Left renal cortex interstitium (tissue), 4 donors: ENCODE results near the gene MAOB. TPM values are rescaled to one million over a fixed set of nuclear protein-coding genes. Genes with fewer than 3 reads are reported as not detected.

Experiments used
- DNase-seq, 4 donors: peaks; one replicate each; pipeline ENCODE4 v3.0.0-alpha.2; 2013; ENCODE audit warnings: low read depth in 4 of 4, low spot score in 2 of 4, missing footprints in 1 of 4
- polyA plus RNA-seq, 4 donors: library from polyadenylated mRNA; unstranded; fragments of 120-200 nt; gene quantifications; one replicate each; pipeline ENCODE4 v1.2.1, GENCODE V29; 2013; ENCODE audit not compliant: insufficient read length in 4 of 4

The MAOB gene
- polyA plus RNA-seq, 4 donors, result 42.2 to 55.2 (median 45.9) TPM

DNA sequence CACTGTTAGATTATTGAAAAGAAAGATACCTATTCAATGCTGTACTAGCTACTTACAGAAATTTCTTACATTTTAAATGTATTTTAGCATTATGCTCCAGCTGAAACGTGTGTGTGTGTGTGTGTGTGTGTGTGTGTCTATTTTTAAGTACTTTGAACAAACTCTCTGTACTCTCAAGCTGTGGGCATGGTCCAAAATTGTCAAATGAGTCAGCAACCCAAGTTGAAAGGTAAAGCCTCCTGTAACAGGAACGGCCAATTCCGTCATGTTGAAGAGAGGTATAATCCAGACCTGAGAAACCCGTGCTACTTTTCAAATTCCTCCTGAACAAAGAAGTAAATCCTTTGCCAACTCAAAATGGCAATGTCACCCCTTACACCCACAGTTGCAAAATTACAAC lies 20.5 kb downstream of the MAOB start:
- no peak for DNase-seq

GRCh38 chrX:43860646-43861370 lies 21.4 kb downstream of the MAOB start:
- no peak for DNase-seq

DNA sequence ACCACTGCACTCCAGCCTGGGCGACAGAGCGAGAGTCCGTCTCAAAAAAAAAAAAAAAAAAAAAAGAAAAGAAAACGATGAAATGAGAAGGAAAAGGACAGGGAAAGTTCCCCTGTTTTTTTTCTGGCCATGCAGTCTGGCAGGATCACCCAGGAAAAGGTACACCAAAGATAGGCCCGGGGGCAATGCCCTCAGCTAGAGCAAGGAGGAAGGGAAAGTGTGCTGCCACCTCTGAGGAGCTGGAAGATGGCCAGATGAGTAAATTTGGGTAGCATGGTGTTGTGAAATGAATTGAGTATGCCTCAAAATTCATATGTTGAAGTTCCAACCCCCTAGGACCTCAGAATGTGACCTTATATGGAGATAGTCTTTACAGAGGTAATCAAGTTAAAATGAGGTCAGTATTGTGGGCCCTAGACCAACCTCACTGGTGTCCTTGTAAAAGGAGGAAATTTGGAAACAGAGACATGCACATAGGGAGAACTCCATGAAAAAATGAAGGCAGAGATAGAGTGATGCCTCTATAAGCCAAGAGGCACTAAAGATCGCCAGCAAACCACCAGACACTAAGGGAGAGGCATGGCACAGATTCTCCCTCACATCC lies 28.9 kb downstream of the MAOB start:
- DNase-seq, result no peak

DNA sequence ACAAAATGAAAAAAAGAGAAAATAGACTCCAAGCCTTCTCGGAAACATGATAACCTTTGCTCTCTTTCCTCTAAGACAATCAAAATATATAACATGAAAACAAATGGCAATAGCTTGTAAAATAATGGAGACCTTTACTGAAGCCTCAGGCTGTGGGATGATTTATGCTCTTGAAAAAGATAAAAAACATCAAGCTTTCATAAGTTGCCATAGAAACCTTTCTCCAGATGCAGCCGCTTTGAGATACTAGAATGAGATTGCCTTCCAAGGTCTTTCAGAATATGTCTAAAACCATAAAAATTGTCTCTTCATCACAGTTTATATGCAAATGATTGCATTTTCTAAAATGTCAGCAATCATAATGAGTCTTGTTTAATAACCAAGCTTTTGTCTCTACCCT lies 31.6 kb downstream of the MAOB start:
- no peak for DNase-seq

DNA sequence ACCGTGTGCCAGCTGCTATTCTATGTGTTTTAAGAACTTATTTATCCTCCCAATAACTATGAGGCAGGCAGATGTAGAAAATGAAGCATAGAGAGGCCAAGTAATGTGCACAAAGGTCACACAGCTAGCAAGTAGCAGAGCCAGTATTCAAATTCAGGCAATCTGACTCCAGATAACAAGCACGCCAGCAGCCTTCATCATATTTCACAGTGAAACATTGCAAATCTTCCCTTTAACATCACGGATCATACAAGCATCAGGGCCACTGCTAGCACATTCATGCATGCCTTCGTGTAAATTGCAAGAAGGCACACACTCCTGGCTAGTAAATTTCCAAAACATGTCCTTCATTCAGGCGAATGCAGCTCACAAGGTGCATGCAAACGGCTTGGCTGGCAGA lies 33.1 kb downstream of the MAOB start:
- no peak for DNase-seq

GRCh38 chrX:43847352-43847751 lies 34.9 kb downstream of the MAOB start:
- DNase-seq, result no peak

DNA sequence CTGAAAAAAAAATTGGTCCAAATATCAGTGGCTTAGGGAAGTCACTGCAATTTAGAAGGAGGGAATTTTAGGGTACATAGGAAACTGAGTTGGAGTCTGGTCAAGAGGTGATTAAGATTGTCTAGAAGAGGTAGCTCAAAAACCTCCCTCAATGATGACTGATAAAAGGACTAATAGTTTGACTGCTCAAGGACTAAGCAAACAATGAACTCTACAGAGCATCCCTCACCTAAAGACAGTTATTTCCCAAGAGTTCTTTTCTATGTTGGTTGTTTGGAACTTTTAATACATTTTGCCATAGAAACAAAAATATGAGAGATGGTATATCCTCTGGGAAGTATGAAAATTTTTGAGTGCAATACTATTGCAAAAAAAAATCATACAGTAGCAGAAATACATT lies 35.7 kb downstream of the MAOB start:
- no peak for DNase-seq

GRCh38 chrX:43845776-43846175 lies 36.5 kb downstream of the MAOB start:
- no peak for DNase-seq

- DNase-seq, result no peak
Observed at GRCh38 chrX:43840265-43840664, 42.0 kb downstream of the MAOB start.

DNA sequence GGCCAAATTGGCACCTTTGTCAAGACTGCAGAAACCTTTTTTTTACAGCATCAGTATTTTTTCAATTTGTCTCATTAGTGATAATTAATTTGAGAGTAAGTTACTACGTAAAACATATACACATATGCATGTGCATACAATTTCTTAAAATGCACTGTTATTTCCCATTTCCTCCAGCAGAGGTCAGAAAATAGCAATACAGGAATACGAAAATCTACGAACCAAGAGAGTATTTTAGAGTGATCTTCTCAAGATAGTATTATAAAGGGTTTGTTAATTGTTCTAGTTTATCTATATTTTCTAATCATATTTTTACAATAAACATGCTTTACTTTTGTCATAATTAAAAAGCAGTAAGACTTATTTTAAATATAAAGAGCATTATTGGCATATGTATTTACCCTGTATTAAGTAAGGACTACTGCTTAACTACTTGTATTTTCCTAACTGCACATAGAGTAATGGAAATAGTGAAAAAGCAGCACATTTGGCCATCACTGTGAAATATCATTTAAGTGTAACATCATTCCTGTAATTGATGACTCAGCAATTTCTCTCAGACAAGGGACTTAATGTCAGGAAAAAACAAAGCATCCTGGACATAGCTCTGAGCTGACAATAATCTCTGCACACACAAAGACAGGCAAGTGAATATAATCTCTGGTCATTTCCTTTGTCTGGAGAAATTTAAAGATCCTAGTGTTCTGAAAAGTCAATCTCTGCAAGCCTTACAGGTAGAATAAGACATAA lies 45.6 kb downstream of the MAOB start:
- DNase-seq, result peak in 1 of 4 donors; percentile 7

GRCh38 chrX:43835559-43835958 lies 46.7 kb downstream of the MAOB start:
- DNase-seq, result no peak

DNA sequence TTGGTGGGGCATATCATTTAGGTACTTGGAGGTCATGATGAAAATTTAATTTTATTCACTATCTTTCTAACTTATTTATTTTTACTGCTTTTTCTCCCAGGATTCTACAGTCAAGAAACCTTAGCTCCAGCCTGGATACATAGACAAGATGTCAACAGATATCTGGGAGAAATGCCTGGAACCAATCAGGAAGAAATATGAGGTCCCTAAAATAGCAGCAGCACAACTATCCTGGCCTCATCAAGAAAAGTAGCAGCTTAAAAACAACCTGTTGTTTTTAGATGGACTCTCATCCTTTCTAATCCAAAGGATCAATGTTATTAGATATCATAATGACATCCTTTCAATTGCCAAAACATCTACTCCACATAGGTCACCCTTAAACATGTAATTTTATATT lies 54.5 kb downstream of the MAOB start:
- DNase-seq, result no peak

DNA sequence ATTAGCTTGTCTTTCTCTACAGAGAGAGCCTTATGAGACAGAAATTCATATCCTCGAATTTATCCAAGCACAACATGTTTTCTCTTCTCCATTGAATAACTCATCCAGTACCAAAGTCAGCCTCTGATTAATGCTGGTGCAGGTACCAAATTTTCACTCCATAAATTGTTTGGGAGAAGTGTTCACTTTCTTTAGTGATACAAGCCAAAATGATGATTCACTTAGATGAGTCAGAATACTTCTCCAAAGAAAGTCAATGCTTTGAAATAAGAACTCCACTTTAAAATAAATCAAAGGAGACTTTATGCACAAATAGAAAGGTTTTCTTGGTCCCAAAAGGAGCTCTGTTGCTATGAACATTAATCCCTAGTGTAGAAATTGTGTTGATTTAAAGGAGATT lies 60.2 kb downstream of the MAOB start:
- DNase-seq, result no peak

DNA sequence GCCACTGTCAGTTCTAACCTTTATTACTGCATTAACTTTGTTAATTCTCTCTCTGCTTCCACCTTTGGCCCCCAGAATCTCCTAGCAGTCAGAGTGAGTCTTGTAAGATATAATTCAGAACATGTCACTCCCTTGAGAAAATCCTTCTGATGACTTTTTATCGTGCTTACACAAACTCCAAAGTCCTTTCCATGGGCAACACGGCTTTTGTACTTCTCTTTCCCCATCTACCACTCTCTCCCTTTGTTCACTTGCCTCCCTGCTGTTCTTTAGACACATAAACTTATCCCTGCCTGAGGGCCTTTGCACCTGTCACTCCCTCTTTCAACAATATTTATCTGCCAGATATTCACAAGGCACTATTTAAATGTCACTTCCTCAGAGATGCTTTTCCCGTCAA lies 64.8 kb downstream of the MAOB start:
- DNase-seq, result no peak

GRCh38 chrX:43815209-43815608 lies 67.0 kb downstream of the MAOB start:
- no peak for DNase-seq

DNA sequence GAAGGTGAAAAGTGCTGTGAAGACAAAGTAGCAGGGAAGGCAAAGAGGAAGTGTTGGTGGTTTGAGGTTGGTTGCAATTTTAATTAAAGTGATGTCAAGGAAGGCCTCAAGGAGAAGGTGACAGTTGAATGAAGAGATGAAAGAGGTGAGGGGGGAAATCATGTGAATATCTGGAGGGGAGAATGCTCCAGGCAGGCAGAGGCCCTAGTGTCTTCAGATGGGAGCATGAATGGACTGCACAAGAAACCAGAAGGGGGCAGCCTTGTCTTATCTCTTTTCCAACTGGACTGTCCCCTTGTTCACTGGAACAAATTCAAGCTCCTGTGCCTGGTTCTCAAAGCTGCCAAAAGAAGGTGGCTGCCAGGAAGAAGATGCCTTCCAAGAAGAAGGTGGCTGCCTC lies 68.4 kb downstream of the MAOB start:
- DNase-seq, result no peak

GRCh38 chrX:43813319-43813718 lies 68.9 kb downstream of the MAOB start:
- DNase-seq, result no peak

DNA sequence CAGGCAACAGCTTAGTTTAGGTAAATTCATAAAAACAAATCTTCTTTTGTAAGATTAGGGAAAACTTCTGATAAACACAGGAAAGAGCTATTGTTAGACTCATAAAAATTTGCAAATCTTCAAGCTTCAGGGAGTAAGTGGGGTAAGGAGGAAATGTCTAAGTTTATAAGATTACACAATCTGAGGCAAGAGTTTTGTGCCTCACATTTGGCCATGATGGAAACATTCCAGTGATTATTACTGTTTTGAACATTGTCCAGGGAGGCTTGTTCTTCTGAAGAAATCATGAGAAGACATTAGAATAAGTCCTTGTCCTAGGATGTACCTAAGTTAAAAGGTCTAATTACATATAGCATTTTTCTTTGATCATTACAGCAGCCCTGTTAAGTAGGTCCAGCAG lies 72.8 kb downstream of the MAOB start:
- no peak for DNase-seq

GRCh38 chrX:43808231-43808630 lies 74.0 kb downstream of the MAOB start:
- no peak for DNase-seq

GRCh38 chrX:43805579-43805978 lies 76.7 kb downstream of the MAOB start:
- DNase-seq, result no peak

GRCh38 chrX:43804021-43804420 lies 78.2 kb downstream of the MAOB start:
- DNase-seq, result no peak
